Anterior cingulate cortex (tissue), 58 donors: ENCODE data around the gene PPEF1.

ENCODE experiments used
- DNase-seq, 58 donors: peaks; one replicate each; lab custom pipeline; 2025; lab: John Stamatoyannopoulos, UW

The PPEF1 gene

GRCh38 chrX:18874560-18875255, 167.3 kb downstream of the PPEF1 start:
- DNase-seq = no peak

GRCh38 chrX:18875256-18875878, 167.9 kb downstream of the PPEF1 start:
- no peak for DNase-seq

- DNase-seq = no peak
Observed at GRCh38 chrX:18877469-18877868, 170.0 kb downstream of the PPEF1 start.
